ENCODE results near the gene IL1RL2.

The IL1RL2 gene

DNA sequence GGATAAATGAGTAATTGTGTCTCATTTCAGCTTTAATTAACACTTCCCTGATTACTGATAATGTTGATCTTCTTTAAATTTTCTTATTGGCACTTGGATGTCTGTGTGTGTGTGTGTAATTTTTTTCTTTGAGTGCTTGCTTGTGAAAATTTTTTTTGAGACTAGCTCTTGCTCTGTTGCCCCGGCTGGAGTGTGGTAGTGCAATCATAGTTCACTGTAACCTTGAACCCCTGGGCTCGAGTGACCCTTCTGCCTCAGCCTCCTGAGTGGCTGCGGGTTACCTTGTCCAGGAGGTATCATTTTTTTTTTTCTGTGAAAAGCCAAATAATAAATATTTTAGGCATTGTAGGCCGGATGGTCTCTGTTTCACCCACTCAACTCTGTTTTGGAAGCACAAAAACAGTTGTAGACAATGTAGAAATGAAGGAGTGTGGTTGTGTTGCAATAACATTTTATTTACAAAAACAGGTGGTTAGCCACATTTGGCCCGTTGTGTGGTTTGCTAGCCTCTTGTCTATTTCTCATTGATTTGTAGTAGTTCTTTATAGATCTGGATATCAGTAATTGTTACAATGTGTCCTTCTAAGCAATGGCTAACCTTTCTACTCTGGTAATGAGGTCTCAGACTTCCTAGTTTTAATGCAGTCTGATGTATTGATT, 7.9 kb downstream of the IL1RL2 start:
- DNase-seq (ENCODE audit: low spot score): no peak

DNA sequence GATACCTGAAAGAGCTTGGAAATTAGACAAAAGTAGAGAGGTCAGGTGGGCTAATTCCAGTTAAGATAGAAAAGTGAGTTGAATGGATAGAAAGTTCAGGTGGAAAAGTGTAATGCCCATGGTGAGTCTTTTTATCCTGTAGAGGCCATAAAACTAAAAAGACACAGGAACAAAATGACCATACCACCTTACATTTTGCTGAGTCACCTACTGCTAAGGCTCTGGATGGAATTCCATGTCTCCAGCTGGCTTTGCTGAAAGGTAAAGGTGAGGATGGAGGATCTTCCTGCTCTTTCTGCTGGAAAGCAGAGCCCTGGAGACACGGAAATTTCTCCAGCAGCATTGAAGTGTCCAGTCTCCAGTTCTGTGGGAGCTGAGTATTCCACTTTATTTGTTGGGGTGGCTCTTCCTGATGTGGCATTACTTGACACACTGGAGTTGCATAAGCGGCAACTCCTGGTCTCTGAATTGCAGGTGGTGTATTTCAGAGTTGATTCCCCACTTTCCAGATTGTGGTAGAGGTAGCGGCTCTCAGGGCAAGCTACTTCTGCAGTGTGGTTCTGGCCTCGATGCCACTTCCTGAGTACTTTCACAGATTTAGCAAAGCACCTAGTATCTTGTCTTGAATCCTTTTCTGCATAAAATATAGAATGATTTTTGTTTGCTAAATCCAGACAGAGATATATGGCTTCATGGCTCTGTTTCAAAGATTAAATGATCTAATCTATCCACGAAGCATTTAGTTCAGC, 10.7 kb downstream of the IL1RL2 start:
- DNase-seq (ENCODE audit: low spot score): no peak

- no peak for DNase-seq (ENCODE audit: low spot score)
These were observed 13.7 kb downstream of the IL1RL2 start for GRCh38 chr2:102200539-102200938.

- DNase-seq (ENCODE audit: low spot score): no peak
These were observed 17.8 kb downstream of the IL1RL2 start for GRCh38 chr2:102204638-102205037.

DNA sequence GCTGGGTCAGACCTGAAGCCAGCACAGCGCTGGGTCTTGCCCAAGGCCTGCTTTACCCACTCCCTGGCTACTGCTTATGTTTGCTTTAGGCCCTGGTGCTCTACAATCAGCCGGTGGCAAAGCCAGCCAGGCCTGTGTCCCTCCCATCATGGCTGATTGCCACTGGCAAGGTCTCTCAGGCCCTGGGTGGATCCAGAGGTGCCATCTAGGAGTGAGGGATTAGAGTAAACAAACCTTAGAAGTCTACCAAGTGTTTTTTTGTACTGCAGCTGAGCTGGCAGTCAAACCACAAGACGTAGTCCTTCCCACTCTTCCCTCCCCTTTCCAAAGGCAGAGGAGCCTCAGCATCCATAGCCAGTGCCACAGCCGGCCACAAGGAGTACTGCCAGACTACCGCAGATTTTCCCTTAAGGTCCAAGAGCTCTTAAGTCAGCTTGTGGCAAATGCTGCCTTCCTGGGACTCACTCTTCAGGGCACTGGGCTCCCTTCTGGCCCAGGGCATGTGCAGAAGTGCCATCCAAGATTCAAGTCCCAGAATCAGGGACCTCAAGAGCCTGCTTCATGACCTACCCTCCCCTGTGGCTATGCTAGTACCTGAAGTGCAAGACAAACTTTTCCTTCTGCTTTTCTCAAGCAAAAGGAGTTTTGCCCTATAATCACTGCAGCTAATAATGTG, 20.0 kb downstream of the IL1RL2 start:
- no peak for DNase-seq (ENCODE audit: low spot score)

DNA sequence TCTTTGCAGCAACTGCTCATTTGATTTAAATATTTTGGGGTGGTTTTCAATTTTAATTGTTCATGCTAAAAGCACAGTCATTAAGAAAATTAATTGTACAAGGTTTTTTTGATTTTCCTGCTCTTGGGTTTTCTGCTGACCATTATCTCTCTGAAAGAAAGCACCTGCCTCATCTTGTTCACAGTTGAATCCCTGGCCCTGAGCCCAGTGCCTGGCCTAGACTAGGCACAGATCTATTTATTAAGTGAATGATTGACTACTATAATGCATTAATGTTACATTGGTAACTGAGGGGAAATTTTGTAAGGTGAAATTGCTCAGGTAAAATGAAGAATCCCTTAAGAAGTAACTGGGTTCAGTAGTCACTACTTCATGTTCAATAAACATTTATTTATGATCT, 22.0 kb downstream of the IL1RL2 start:
- DNase-seq (ENCODE audit: low spot score): no peak

GRCh38 chr2:102209474-102209873, 22.7 kb downstream of the IL1RL2 start:
- no peak for DNase-seq (ENCODE audit: low spot score)

DNA sequence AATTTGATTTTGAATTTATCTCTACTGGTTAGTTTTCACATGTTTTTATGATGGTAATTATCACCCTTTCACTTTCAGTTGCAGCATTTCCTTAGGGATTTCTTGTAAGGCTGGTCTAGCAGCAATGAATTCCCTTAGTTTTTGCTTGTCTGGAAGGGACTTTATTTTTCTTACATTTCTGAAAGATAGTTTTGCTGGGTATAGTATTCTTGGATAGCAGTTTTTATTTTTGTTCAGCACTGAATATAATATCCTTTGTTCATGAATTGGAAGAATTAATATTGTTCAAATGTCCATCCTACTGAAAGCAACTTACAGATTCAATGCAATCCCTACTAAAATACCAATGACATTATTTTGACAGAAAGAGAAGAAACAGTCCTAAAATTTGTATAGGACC, 30.2 kb downstream of the IL1RL2 start:
- DNase-seq (ENCODE audit: low spot score): no peak

DNA sequence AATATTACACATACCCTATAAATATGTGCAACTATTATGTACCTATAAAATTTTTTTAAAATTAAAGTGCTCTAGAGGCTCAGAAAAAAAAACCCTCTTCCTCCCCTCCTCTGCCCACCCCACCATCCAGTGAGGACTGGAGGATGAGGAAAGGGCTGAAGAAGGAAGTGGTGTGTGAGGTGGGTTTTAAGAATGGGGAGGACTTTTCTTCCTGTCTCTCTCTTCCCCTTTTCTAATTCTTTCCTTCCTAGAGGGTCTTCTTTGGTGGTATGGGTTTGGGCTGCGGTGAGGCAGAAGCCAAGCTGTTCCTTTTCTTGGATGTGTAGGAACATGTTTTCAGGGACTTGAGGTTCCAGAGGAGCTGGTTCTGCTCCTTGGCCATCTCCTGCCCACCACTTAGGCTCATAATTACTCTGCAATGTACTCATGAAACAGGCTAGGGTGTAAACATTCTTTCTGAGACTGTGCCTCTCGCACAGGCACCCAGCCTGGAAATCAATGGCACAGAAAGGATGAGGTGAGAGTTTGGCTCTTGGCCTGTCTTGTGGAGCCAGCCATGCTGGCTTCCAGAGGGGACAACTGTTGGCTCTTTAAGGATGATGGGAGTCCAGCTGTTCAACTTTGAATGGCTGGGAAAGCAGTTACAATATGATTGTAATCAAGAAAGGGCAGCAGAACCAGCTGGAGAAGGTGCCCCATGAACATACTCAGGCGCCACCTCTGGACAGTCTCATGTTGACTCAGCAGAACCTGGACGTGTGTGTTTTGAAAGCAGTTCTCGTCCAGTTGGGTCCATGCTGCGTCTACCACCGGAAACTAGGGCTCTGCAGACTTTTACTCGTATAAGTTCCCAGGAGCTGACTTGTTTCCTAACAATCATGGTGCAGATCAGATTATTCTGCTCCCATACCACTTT, 38.3 kb downstream of the IL1RL2 start:
- DNase-seq (ENCODE audit: low spot score): no peak

DNA sequence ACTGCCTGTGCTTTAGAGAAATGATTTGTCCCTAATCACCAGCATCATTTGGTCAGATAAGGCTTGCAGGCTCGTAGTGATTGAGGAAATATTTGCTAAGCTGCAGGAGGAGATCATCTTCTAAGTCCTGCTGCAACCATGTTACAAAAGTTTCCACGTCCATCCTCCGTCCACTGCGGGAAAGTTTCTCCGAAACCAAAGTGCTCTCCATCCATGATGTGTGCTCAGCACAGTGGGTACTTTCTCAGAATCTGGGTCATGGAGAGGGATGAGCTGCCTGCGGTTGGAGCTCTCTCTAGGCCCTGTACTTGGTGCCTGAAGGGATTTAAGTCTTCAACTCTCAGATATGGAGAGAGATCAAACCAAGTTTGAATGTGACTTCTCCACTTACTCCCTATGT, 39.3 kb downstream of the IL1RL2 start:
- no peak for DNase-seq (ENCODE audit: low spot score)

GRCh38 chr2:102226612-102227391, 40.0 kb downstream of the IL1RL2 start:
- DNase-seq (ENCODE audit: low spot score): no peak

DNA sequence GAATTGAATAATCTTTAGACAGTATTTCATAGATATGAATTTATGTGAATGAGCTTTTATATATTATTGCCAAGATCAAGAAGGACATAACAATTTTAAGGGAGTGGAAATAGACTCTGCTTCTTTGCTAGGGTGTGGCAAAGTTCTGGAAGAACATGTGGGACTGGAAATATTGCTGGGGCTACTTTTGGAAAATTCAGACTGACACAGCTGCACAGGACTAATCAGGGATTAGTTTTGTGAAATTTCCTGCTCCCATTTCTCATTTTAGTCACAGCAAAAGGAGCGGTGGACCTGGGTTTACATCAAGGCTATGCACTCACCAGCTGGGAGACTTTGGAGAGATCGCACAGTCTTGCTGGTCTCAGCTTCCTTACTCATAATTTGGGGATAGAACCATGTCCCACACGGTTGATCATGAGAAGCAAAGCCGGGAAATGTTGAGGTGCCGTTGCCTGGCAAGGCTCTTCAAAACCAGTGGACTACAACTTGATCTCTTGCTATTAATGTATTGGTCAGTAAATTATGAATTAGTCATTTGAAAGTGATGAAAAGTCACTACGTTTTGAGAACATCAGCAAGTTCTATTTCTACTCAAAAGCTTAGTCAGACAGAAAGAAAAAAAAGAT, 42.4 kb downstream of the IL1RL2 start:
- no peak for DNase-seq (ENCODE audit: low spot score)

DNA sequence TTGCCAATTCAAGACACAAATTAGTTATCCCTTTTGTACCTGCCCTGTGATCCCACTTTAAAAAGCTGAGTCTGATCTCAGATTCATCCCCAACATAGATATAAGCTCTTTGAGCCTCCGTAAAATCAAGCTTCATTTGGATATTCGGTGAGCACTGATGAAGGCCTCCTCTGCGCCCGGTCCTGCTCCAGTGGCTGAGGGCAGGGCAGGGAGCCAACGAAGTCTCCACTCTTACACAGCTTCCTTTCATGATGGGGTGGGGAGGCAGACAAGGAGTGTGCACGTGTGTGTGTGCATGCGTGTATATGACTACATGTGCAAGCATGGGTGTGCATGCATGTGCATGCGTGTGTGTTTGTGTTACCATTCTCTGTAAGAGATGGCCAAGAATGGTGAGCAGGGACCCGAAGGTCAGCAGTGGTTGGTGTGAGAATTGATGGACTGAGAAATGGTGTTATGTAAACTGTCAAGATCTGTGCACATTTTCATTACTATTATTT, 43.6 kb downstream of the IL1RL2 start:
- DNase-seq (ENCODE audit: low spot score): no peak

DNA sequence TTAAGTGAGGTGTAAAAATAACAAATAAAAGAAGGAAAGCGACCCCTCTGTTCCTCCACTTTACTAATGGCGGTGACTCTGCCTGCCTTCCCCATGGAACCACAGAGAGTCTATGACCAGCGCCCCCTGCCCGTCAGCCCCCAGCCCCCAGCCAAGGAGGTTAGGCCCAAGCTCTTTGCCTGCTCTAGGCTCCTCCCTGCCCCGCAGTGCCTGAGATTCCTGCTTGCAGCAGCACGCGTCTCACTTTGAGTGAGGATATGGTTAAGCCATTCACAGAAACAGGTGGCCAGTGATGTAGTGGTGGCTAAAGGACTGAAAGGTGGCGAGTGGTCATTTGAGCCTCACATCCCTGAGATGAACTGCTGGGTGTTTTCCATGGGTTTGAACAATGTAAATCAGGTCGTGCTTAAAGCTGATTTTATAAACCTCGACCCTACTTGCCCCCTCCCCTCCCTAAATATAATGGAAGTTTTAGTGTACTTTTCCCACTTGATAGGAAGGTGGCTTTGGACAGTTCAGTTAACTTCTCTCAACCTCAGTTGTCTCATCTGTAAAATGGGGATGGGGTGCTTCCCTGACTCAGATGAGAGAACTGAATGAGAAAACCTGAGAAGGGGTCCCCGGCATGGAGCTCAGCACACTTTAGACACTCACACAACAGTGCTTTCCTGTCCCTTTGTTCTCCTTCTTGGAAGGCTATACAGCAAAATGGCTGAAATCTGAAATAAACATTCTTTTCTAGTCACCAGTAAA, 46.5 kb downstream of the IL1RL2 start:
- no peak for DNase-seq (ENCODE audit: low spot score)

GRCh38 chr2:102235042-102235473, 48.2 kb downstream of the IL1RL2 start:
- no peak for DNase-seq (ENCODE audit: low spot score)

DNA sequence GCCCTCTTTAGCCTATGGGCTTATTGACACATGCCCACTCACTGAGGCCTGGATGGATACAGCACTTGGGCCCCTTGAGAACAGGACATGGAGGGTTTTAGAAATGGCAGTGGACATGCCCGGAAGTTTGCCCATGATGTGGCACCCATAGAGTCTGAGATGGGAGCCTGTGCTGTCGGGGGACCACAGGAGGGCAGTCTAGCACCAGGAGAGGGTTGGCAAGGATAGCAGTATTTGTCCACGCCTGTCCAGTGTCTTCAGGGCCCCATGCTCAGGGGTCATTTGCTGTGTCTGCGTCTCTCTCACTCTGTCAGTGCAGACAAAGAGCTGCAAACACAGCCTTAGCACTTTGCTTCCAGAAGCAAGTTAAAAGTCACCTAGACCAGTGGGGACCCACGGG, 48.7 kb downstream of the IL1RL2 start:
- no peak for DNase-seq (ENCODE audit: low spot score)

GRCh38 chr2:102236132-102236531, 49.3 kb downstream of the IL1RL2 start:
- DNase-seq (ENCODE audit: low spot score): no peak

- no peak for DNase-seq (ENCODE audit: low spot score)
These were observed 50.4 kb downstream of the IL1RL2 start for GRCh38 chr2:102237176-102237575.

GRCh38 chr2:102238039-102238756, 51.4 kb downstream of the IL1RL2 start:
- DNase-seq (ENCODE audit: low spot score): no peak

All from hematopoietic multipotent progenitor cell treated with erythropoietin and hydrocortisone succinate and interleukin-3 and kit ligand, for 15 days (in vitro differentiated cells).